MCF 10A (cell line): ENCODE measurements around the gene PCCB. TPM values are rescaled to one million over a fixed set of nuclear protein-coding genes. Genes with fewer than 3 reads are reported as not detected.
"Not testable (repeated sequence)": the region's sequence is repeated elsewhere in the genome, so short reads cannot be mapped to it uniquely, and the experiment has no call there.

Source experiments
- BruUV-seq: library from RNA; stranded (reverse); fragments of 400-500 nt; replicated peaks from 2 replicates; lab custom pipeline; 2021; lab: Mats Ljungman, UMichigan
- CTCF ChIA-PET: fragments of 300-600 bp; sonication (Branson Sonifier 250); formaldehyde crosslinking; extraction: SDS; loops from one replicate; lab custom pipeline; 2021; ENCODE audit warnings: antibody characterized with exemption, inconsistent platforms; lab: Yijun Ruan, JAX
- POLR2A ChIA-PET: fragments of 300-600, 350-650 bp; sonication (Branson Sonifier 250); formaldehyde crosslinking; extraction: SDS; loops from one replicate; lab custom pipeline; 2020; ENCODE audit warnings: antibody characterized with exemption, inconsistent platforms; lab: Yijun Ruan, JAX
- DNase-seq: peaks from one replicate; pipeline ENCODE4 v3.0.0-alpha.2; 2018; ENCODE audit not compliant: unreplicated experiment
- H3K27ac Mint-ChIP-seq: one replicate; pipeline ENCODE4 v1.8.0; 2022; ENCODE audit warnings: mild to moderate bottlenecking, low read depth, mixed read lengths; ENCODE audit not compliant: unreplicated experiment
- H3K27me3 Mint-ChIP-seq: one replicate; pipeline ENCODE4 v1.8.0; 2022; ENCODE audit warnings: mixed read lengths; ENCODE audit not compliant: insufficient read depth, unreplicated experiment
- H3K36me3 Mint-ChIP-seq: one replicate; pipeline ENCODE4 v1.8.0; 2022; ENCODE audit warnings: mild to moderate bottlenecking, moderate library complexity, mixed read lengths; ENCODE audit not compliant: insufficient read depth, unreplicated experiment
- H3K4me1 Mint-ChIP-seq: one replicate; pipeline ENCODE4 v1.8.0; 2022; ENCODE audit warnings: mixed read lengths; ENCODE audit not compliant: insufficient read depth, unreplicated experiment
- H3K4me3 Mint-ChIP-seq: one replicate; pipeline ENCODE4 v1.8.0; 2022; ENCODE audit warnings: mild to moderate bottlenecking, moderate library complexity, mixed read lengths; ENCODE audit not compliant: unreplicated experiment
- H3K9me3 Mint-ChIP-seq: one replicate; pipeline ENCODE4 v1.8.0; 2022; ENCODE audit warnings: mixed read lengths; ENCODE audit not compliant: unreplicated experiment
- CTCF ChIP-seq: fragments of 200-600 bp; IDR thresholded peaks from one replicate; pipeline ENCODE4 v1.8.0; 2022; ENCODE audit warnings: antibody characterized with exemption, mild to moderate bottlenecking; ENCODE audit not compliant: unreplicated experiment
- intact Hi-C: fragments of 100-400 bp; cut with micrococcal nuclease; formaldehyde crosslinking; loops from 2 replicates; pipeline ENCODE4 v1.14.1; 2022
- total RNA-seq: library from RNA; stranded (reverse); gene quantifications from 2 replicates; pipeline ENCODE4 v1.2.3, GENCODE V29; 2022

Gene PCCB
- total RNA-seq, 1 experiment from 2014 or later, result 51.7 TPM

- Mint-ChIP-seq H3K27me3 (no peaks in the 10 kb centered on the region), H3K4me1 (peaks cover 5% of the 10 kb centered on the region), H3K27ac (no peak overlapping the region), H3K36me3 (peaks cover 33% of the 10 kb centered on the region), H3K4me3 (no peak overlapping the region), H3K9me3 (no peaks in the 10 kb centered on the region)
- BruUV-seq, result no TSS peak
- TF ChIP-seq CTCF, result no peak
- intact Hi-C loops, result no loop called here
- ChIA-PET CTCF (interaction anchor here (0.7 kb wide), 1 partner anchor 127 kb away, joined by 4 read pairs; no protein-coding TSS in a partner anchor), POLR2A (no interaction called here)
- no peak for DNase-seq
Measured at GRCh38 chr3:136263251-136263650, 13.1 kb downstream of the PCCB start.

DNA sequence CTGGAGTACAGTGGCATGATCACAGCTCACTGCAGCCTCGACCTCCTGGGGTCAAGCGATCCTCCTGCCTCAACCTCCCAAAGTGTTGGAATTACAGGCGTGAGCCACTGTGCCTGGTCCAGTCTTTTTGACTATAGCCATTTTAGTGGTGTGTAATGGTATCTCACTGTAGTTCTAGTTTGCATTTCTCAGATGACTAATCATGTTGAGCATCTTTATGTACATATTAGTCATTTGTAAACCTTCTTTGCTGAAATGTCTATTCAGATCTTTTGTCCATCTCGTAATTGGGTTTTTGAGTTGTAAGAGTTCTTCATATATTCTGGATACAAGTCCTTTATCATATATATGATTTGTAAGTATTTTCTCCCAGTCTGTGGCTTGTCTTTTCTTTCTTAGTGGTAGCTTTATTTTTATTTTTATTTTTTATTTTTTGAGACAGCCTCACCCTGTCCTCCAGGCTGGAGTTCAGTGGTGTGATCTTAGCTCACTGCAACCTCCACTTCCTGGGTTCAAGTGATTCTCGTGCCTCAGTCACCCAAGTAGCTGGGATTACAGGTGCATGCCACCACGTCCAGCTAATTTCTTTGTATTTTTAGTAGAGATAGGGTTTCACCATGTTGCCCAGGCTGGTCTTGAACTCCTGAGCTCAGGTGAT, 16.5 kb downstream of the PCCB start:
- POLR2A ChIA-PET, H3K27ac Mint-ChIP-seq, BruUV-seq, intact Hi-C loops, H3K4me1 Mint-ChIP-seq, H3K9me3 Mint-ChIP-seq, H3K27me3 Mint-ChIP-seq, H3K4me3 Mint-ChIP-seq: not testable (repeated sequence)
- CTCF ChIA-PET, result interaction anchor here (0.6 to 2.4 kb wide), 6 partner anchors 15 to 187 kb away, joined by 3 to 11 read pairs (median 4); no protein-coding TSS in a partner anchor
- DNase-seq, result peak; percentile 32
- peaks cover 43% of the 10 kb centered on the region for H3K36me3 Mint-ChIP-seq

DNA sequence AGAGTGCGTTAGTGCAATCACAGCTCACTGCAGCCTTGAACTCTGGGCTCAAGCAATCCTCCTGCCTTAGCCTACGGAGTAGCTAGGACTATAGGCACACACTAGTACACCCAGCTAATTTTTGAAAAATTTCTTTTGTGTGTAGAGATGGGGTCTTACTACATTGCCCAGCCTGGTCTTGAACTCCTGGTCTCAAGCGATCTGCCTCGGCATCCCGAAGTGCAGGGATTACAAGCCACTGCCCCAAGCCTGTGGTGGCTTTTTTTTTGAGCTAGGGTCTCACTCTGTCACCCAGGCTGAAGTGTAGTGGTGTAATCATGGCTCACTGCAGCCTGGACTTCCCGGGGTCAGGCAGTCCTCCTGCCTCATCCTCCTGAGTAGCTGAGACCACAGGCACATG, 17.1 kb downstream of the PCCB start:
- CTCF ChIA-PET, result interaction anchor here (0.6 to 2.4 kb wide), 5 partner anchors 15 to 186 kb away, joined by 3 to 11 read pairs (median 3); no protein-coding TSS in a partner anchor
- POLR2A ChIA-PET, result no interaction called here

DNA sequence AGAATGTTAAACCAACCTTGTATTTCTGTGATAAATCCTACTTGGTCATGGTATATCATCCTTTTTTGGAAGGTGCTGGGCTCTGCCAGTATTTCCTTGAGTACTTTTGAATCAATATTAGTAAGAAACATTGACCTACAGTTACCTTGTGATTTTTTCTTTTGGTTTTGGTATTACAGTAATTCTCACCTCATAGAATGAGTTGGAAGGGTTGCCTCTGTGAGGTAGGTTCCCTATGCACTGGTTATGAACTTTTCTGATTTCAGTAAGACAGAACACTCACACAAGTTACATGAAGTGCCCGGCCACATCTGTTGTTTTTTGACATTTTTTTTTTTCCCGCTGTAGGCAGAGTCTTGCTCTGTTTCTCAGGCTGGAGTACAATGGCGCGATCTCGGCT, 20.0 kb downstream of the PCCB start:
- CTCF ChIA-PET, result no interaction called here
- TF ChIP-seq CTCF, result no peak
- peaks cover 28% of the 10 kb centered on the region for H3K36me3 Mint-ChIP-seq
- H3K9me3 Mint-ChIP-seq, result no peaks in the 10 kb centered on the region
- POLR2A ChIA-PET, result no interaction called here
- no peak for DNase-seq
- no TSS peak for BruUV-seq
- no peak overlapping the region for H3K27ac Mint-ChIP-seq
- H3K4me1 Mint-ChIP-seq, result peaks cover 17% of the 10 kb centered on the region
- no peak overlapping the region for H3K4me3 Mint-ChIP-seq
- no peaks in the 10 kb centered on the region for H3K27me3 Mint-ChIP-seq
- intact Hi-C loops, result no loop called here

More for the DNA sequence above, 17.1 kb downstream of the PCCB start:
- Mint-ChIP-seq H3K4me1 (peaks cover 6% of the 10 kb centered on the region), H3K27ac (no peak overlapping the region), H3K4me3 (no peak overlapping the region), H3K9me3 (no peaks in the 10 kb centered on the region), H3K36me3 (peaks cover 37% of the 10 kb centered on the region), H3K27me3 (no peaks in the 10 kb centered on the region)
- DNase-seq, result no peak
- BruUV-seq, result no TSS peak
- intact Hi-C loops, result no loop called here
- TF ChIP-seq CTCF, result no peak

DNA sequence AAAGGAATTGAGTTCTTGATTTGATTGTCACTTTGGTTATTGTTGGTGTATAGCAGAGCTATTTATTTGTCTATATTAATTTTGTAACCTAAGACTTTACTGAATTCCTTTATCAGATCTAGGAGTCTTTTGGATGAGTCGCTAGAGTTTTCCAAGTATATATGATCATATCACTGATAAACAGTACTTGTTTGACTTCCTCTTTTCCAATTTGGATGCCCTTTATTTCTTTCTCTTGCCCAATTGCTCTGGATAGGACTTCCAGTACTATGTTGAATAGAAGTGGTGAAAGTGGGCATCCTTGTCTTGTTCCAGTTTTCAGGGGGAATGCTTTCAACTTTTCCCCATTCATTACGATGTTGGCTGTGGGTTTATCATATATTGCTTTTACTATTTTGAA, 21.5 kb downstream of the PCCB start:
- H3K9me3 Mint-ChIP-seq, H3K4me3 Mint-ChIP-seq, H3K27me3 Mint-ChIP-seq, intact Hi-C loops, CTCF ChIA-PET, DNase-seq, H3K27ac Mint-ChIP-seq, BruUV-seq, POLR2A ChIA-PET: not testable (repeated sequence)
- Mint-ChIP-seq H3K4me1 (peaks cover 13% of the 10 kb centered on the region), H3K36me3 (peaks cover 21% of the 10 kb centered on the region)
